GM21576 (cell line): Measurements from ENCODE around the gene FRMD8.

Source experiments
- ATAC-seq: cut with Tn5 transposase; IDR thresholded peaks from one replicate; pipeline ENCODE4 v1.9.1; 2021; ENCODE audit warnings: mild to moderate bottlenecking, moderate library complexity; ENCODE audit not compliant: unreplicated experiment

Gene FRMD8

GRCh38 chr11:65434057-65434666 is 47.7 kb downstream of the FRMD8 start:
- no peak for ATAC-seq

- no peak for ATAC-seq
Observed at GRCh38 chr11:65434667-65435410, 48.4 kb downstream of the FRMD8 start.

DNA sequence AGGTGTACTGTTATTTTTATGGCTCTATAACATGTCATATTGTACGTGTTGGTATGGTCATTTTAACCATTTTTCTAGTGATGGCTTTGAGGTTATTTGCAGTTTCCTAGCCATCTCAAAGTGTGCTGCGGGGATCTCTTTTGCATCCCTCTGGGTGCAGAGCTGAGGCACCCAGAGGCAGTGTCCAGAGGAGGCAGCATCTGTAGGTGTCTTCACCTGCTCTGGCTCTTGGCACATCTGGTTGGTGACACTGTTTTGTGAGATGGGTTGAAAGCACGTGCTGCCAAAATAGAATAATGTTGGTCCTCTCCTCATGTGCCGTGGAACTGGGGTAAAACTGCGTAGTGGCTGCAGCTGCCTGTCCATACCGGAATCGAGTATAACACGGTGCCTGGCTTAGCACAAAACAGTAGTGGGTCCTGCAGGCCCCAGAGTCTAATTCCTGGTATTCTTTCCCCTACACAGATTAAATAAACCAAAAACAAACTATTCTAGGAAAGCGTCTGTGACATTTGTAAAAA is 49.0 kb downstream of the FRMD8 start:
- no peak for ATAC-seq

GRCh38 chr11:65435981-65436411 is 49.6 kb downstream of the FRMD8 start:
- ATAC-seq, result no peak

- ATAC-seq, result no peak
Observed at GRCh38 chr11:65436412-65437032, 50.1 kb downstream of the FRMD8 start.

DNA sequence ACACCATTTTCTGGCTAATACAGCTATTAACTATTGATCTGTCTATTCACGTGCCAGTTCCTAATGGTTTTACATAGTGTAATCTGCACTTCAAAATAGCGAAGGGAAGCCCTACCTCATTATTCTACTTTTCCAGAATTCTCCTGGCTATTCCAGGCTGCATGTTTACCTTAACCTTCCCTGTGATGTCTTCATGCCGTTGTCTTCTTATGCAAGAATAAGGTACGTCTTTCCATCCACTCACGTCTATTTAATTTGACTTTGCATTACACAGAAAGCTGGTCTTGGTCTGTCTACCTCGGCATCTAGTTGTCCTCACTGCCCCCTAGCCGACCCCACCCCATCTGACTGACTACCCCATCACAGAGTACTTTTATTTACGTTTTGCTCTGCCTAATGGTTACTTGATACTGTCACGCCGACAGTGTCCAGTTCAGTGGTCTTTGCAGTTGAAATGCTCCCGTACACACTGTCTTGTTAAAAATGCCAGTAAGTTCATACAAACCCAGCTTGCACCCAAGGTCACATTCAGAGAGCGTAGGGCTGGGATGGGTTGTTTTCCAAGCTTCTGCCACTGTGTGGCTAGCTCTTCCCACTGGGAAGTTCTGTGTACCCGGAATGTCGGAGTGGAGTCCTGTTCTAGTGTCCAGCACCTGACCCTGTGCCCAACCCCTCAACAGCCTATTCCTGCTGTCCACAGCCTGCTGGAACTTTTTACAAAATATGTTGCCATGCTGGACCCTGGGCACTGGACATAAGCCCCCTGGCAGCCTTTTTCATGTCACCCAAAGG is 51.2 kb downstream of the FRMD8 start:
- no peak for ATAC-seq

GRCh38 chr11:65438257-65439151 is 52.1 kb downstream of the FRMD8 start:
- ATAC-seq, result no peak

DNA sequence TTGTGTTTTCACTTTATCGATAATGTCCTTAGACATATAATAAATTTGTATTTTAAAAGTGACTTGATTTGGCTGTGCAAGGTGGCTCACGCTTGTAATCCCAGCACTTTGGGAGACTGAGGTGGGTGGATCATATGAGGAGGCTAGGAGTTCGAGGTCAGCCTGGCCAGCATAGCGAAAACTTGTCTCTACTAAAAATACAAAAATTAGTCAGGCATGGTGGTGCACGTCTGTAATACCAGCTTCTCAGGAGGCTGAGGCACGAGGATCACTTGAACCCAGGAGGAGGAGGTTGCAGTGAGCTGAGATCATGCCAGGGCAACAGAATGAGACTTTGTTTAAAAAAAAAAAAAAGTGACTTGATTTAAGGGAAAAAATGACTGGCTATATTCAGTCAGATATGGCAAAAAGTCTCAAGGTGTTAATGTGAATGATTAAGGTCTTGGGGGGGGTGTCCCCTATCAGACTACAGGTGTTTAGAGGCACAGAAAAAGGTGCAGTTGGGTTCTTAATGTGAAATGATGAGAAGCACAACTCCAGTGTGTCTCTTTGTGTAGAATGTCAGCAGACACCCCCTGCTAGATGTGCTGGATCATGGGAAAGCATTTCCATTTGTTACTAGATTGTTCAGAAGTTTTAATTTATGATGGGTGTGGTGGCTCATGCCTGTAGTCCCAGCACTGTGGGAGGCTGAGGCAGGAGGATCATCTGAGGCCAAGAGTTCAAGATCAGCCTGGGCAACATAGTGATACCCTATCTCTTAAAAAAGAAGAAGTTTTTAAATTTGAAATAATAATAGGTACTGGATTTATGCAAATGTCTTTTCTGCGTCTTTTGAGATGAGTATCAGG is 53.1 kb downstream of the FRMD8 start:
- ATAC-seq, result no peak

GRCh38 chr11:65440831-65441499 is 54.5 kb downstream of the FRMD8 start:
- peak; percentile 53 for ATAC-seq

GRCh38 chr11:65442842-65443331 is 56.5 kb downstream of the FRMD8 start:
- ATAC-seq, result no peak

DNA sequence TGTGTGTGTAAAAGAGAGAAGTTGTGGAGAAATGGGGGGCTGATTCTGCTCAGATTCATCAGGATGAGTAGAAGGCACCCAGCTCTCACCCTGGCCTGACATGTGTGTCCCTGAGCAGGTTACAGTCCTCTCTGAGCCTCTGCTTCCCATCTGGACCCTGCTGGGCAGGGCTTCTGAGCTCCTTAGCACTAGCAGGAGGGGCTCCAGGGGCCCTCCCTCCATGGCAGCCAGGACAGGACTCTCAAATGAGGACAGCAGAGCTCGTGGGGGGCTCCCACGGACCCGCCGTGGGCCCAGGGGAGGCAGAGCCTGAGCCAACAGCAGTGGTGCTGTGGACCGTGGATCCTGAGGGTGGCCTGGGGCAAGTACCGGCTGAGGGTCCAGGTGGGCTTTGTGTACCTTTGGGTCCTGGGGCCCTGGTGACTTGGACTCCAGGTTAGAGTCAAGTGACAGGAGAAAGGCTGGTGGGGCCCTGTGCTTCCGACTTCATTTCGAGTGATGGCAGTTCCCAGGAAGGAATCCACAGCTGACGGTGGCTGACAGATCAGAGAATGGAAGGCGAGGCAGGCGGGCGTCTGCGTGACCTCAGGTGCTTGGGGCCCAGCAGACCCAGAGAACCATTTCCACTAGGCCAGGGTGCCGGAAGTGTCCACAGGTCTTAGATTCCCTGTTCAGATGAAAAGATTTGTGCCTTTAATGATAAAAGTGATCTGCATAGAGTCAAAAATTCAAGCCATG is 58.0 kb downstream of the FRMD8 start:
- ATAC-seq, result no peak

DNA sequence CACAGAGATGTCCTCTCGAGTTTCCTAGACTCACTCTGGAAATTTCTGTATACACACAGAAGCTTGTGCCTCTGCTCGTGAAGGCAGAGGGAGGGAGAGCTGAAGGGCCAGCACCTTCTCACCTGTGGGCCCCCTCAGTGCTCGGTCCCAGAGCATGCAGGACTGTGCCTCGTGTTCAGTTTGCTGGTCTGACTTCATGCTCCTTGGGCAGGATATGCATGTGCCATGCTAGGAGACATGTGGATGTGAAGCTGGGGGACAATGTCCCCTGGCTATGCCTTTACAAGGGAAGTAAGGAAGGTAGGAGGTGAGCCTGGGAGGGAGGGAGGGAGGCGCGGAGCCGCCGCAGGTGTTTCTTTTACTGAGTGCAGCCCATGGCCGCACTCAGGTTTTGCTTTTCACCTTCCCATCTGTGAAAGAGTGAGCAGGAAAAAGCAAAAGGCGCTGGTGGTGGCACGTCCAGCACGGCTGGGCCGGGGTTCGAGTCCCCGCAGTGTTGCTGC is 58.7 kb downstream of the FRMD8 start:
- ATAC-seq, result no peak

GRCh38 chr11:65445604-65446445 is 59.4 kb downstream of the FRMD8 start:
- no peak for ATAC-seq

- ATAC-seq, result no peak
Observed at GRCh38 chr11:65446446-65447277, 60.2 kb downstream of the FRMD8 start.

- no peak for ATAC-seq
Observed at GRCh38 chr11:65448074-65448417, 61.6 kb downstream of the FRMD8 start.
